HepG2 (cell line): ENCODE data around the gene TENT5A. TPM values are rescaled to one million over a fixed set of nuclear protein-coding genes. Genes with fewer than 3 reads are reported as not detected.

ENCODE experiments used
- ATAC-seq: fragments of 200-7000 bp; cut with Tn5 transposase; 3 replicates; pipeline ENCODE4 v1.9.1; 2020; ENCODE audit warnings: mild to moderate bottlenecking, moderate library complexity
- BruUV-seq: library from RNA; stranded (reverse); fragments of 400-500 nt; replicated peaks from 2 replicates; lab custom pipeline; 2021; lab: Mats Ljungman, UMichigan
- CTCF ChIA-PET: fragments of 300-600 bp; formaldehyde crosslinking; extraction: SDS; loops from one replicate; lab custom pipeline; 2021; ENCODE audit warnings: low total read pairs, inconsistent platforms, low intra/inter-chr PET ratio; lab: Yijun Ruan, JAX
- POLR2A ChIA-PET: fragments of 350-600 bp; sonication (Branson Sonifier 250); formaldehyde crosslinking; loops from one replicate; lab custom pipeline; 2020; ENCODE audit warnings: antibody characterized with exemption, inconsistent platforms; lab: Yijun Ruan, JAX
- DNase-seq: peaks from one replicate; pipeline ENCODE4 v3.0.0-alpha.2; 2015; ENCODE audit warnings: low spot score
- FAIRE-seq: peaks from 3 replicates; lab custom pipeline; 2011; peaks lifted over from hg19 to GRCh38; lab: Jason Lieb, UNC
- H2AFZ ChIP-seq: one replicate; pipeline ENCODE4 v1.6.1; 2011; ENCODE audit warnings: low read length, inconsistent platforms
- H3K27ac ChIP-seq: fragments of 300-600 bp; 3 replicates; pipeline ENCODE4 v1.8.0; 2011; ENCODE audit warnings: mixed run types, mild to moderate bottlenecking, mixed read lengths, low read length, inconsistent platforms; ENCODE audit not compliant: insufficient read depth; ENCODE audit errors: extremely low read length
- H3K27me3 ChIP-seq, 2 experiments: fragments of 200-600 bp in 1 of 2; 2 replicates in 1 of 2; 3 replicates in 1 of 2; pipeline versions ENCODE4 v1.6.0 to v1.8.0; 2011; ENCODE audit warnings: low read length in 2 of 2, mild to moderate bottlenecking in 2 of 2, moderate library complexity in 2 of 2, inconsistent platforms in 1 of 2; ENCODE audit not compliant: insufficient read depth in 2 of 2, control insufficient read depth in 1 of 2
- H3K36me3 ChIP-seq, 2 experiments: fragments of 200-600 bp in 1 of 2; replicated peaks in 1 of 2; 2 replicates in 1 of 2; 3 replicates in 1 of 2; pipeline versions ENCODE4 v1.5.1 to v1.8.0; 2011; ENCODE audit warnings: low read length in 2 of 2, inconsistent platforms in 1 of 2; ENCODE audit not compliant: insufficient read depth in 2 of 2, control insufficient read depth in 1 of 2
- H3K4me1 ChIP-seq: 2 replicates; pipeline ENCODE4 v1.5.1; 2012; ENCODE audit warnings: low read length, inconsistent platforms; ENCODE audit not compliant: insufficient read depth
- H3K4me2 ChIP-seq: 2 replicates; pipeline ENCODE4 v1.6.0; 2011; ENCODE audit warnings: low read depth, low read length, inconsistent platforms
- H3K4me3 ChIP-seq, 3 experiments: fragments of 200-600 bp in 1 of 3; sonication (generic), shearing (Covaris generic) in 1 of 3; replicated peaks in 1 of 3; 2 replicates each; pipeline ENCODE4 v1.5.1; 2011 to 2016; ENCODE audit warnings: low read length in 3 of 3, inconsistent platforms in 2 of 3, low read depth in 2 of 3, mild to moderate bottlenecking in 2 of 3, control low read depth in 1 of 3, mixed read lengths in 1 of 3; ENCODE audit not compliant: insufficient read depth in 1 of 3
- H3K79me2 ChIP-seq: one replicate; pipeline ENCODE4 v1.6.1; 2011; ENCODE audit warnings: low read length, inconsistent platforms; ENCODE audit not compliant: insufficient read depth
- H3K9ac ChIP-seq: 2 replicates; pipeline ENCODE4 v1.6.0; 2011; ENCODE audit warnings: mild to moderate bottlenecking, low read depth, low read length, inconsistent platforms; ENCODE audit not compliant: insufficient read depth
- H3K9me3 ChIP-seq: 2 replicates; pipeline ENCODE4 v1.5.1; 2012; ENCODE audit warnings: mild to moderate bottlenecking, low read length
- H4K20me1 ChIP-seq: 2 replicates; pipeline ENCODE4 v1.6.0; 2011; ENCODE audit warnings: inconsistent platforms, mild to moderate bottlenecking, low read length, moderate library complexity; ENCODE audit not compliant: insufficient read depth
- IKZF5 ChIP-seq: IDR thresholded peaks from 2 replicates; pipeline ENCODE4 v1.6.1; 2018; ENCODE audit warnings: missing genetic modification reagents, mild to moderate bottlenecking, missing compliant biosample characterization
- MZF1 ChIP-seq: sonication (generic); formaldehyde crosslinking; IDR thresholded peaks from 2 replicates; pipeline ENCODE4 v1.8.1; 2023; ENCODE audit warnings: mild to moderate bottlenecking, missing genetic modification reagents, borderline replicate concordance
- PLSCR1 ChIP-seq: sonication (generic); formaldehyde crosslinking; IDR thresholded peaks from 2 replicates; pipeline ENCODE4 v1.5.0; 2020; ENCODE audit warnings: missing genetic modification reagents, mild to moderate bottlenecking, borderline replicate concordance
- RXRA ChIP-seq: sonication (generic); formaldehyde crosslinking; IDR thresholded peaks from 2 replicates; pipeline ENCODE4 v1.5.1; 2020; ENCODE audit warnings: missing genetic modification reagents
- TEAD2 ChIP-seq: sonication (generic); formaldehyde crosslinking; IDR thresholded peaks from 2 replicates; pipeline ENCODE4 v1.9.0; 2021; ENCODE audit warnings: missing genetic modification reagents
- THYN1 ChIP-seq: sonication (generic); formaldehyde crosslinking; IDR thresholded peaks from 2 replicates; pipeline ENCODE4 v1.8.1; 2023; ENCODE audit warnings: low read depth, mild to moderate bottlenecking, moderate library complexity, missing genetic modification reagents, borderline replicate concordance
- ZFP37 ChIP-seq: sonication (generic); formaldehyde crosslinking; IDR thresholded peaks from 2 replicates; pipeline ENCODE4 v1.4.0; 2020; ENCODE audit warnings: missing genetic modification reagents, borderline replicate concordance
- ZNF264 ChIP-seq: sonication (generic); formaldehyde crosslinking; IDR thresholded peaks from 2 replicates; pipeline ENCODE4 v1.4.0; 2020; ENCODE audit warnings: missing genetic modification reagents
- ZNF33B ChIP-seq: sonication (generic); formaldehyde crosslinking; IDR thresholded peaks from 2 replicates; pipeline ENCODE4 v1.5.1; 2020; ENCODE audit warnings: mild to moderate bottlenecking, missing genetic modification reagents
- ZNF772 ChIP-seq: sonication (generic); formaldehyde crosslinking; IDR thresholded peaks from 2 replicates; pipeline ENCODE4 v1.5.0; 2020; ENCODE audit warnings: mild to moderate bottlenecking, missing genetic modification reagents
- ZNF879 ChIP-seq: sonication (generic); formaldehyde crosslinking; IDR thresholded peaks from 2 replicates; pipeline ENCODE4 v1.8.1; 2023; ENCODE audit warnings: missing genetic modification reagents
- WGBS: methylation state at CpG from one replicate; pipeline ENCODE4 v1.1.6; 2017; ENCODE audit warnings: low lambda C conversion rate; 5-methylcytosine and 5-hydroxymethylcytosine counted together
- in situ Hi-C: cut with HindIII; loops from 2 replicates; pipeline ENCODE4 v1.10.0; 2017; ENCODE audit warnings: low pct_unique_long_range_greater_than_20kb; ENCODE audit not compliant: extremely low pct_ligation_motif_present
- intact Hi-C: fragments of 100-400 bp; cut with micrococcal nuclease; formaldehyde crosslinking; loops from one replicate; pipeline ENCODE4 v1.10.0; 2022; ENCODE audit not compliant: unreplicated experiment
- polyA plus RNA-seq, 8 experiments: library from polyadenylated mRNA; depleted of rRNA in 3 of 8; stranded (reverse) in 7 of 8; unstranded in 1 of 8; fragments of >200 nt; fragmentation: Illumina TruSeq in 4 of 8; extraction: Trizol in 4 of 8; gene quantifications; 2 replicates each; pipeline versions ENCODE4 v1.2.1 to v1.2.3, GENCODE V29; 2011 to 2016; ENCODE audit warnings: low read depth in 4 of 8, missing spikeins in 1 of 8, mixed read lengths in 1 of 8; ENCODE audit not compliant: insufficient read depth in 1 of 8
- total RNA-seq, 5 experiments: library from RNA; depleted of rRNA; stranded (reverse); fragments of >200 nt; fragmentation: Illumina TruSeq; extraction: Trizol; gene quantifications; 2 replicates each; pipeline ENCODE4 v1.2.3, GENCODE V29; 2016; ENCODE audit warnings: low read depth in 1 of 5

TENT5A gene
- total and polyA plus RNA-seq, 2 of the 13 experiments (the other 11 are each of a cell fraction or from before 2014, with no cell fraction given), result 8.0 to 13.8 TPM

- DNase-seq (peak; percentile 3), FAIRE-seq (no peak), ATAC-seq (no peak)
- in situ Hi-C loops (no loop called here), intact Hi-C loops (no loop called here)
- Histone ChIP-seq H2AFZ (no peak overlapping the region), H3K9ac (no peak overlapping the region), H3K4me3 (no peak overlapping the region), H4K20me1 (no peaks in the 10 kb centered on the region), H3K4me2 (no peak overlapping the region), H3K79me2 (no peaks in the 10 kb centered on the region), H3K27ac (no peak overlapping the region), H3K27me3 (no peaks in the 10 kb centered on the region), H3K9me3 (no peaks in the 10 kb centered on the region), H3K36me3 (no peaks in the 10 kb centered on the region), H3K4me1 (peaks cover 11% of the 10 kb centered on the region; the same call in 1 of the 2 replicates)
- POLR2A ChIA-PET, result no interaction called here
- WGBS, result 21% methylated on average over 6 of the region's 6 CpGs
- TF ChIP-seq THYN1 (CRISPR knock-in tag), result no peak
- TF ChIP-seq ZNF772 (CRISPR knock-in tag), result no peak
- TF ChIP-seq PLSCR1 (CRISPR knock-in tag), result no peak
- TF ChIP-seq TEAD2 (CRISPR knock-in tag), result no peak
- TF ChIP-seq ZNF264 (CRISPR knock-in tag), result no peak
- TF ChIP-seq ZFP37 (CRISPR knock-in tag), result no peak
- TF ChIP-seq RXRA, result no peak
- no peak for TF ChIP-seq ZNF33B (CRISPR knock-in tag)
- no peak for TF ChIP-seq ZNF879 (CRISPR knock-in tag)
- TF ChIP-seq IKZF5, result no peak
- no peak for TF ChIP-seq MZF1
- BruUV-seq, result no TSS peak
- CTCF ChIA-PET, result no interaction called here
Measured at GRCh38 chr6:81697559-81697958, 54.9 kb downstream of the TENT5A start.
